ENCODE results near the gene EGLN1. TPM values are rescaled to one million over a fixed set of nuclear protein-coding genes. Genes with fewer than 3 reads are reported as not detected.

EGLN1 gene
- total and polyA plus RNA-seq, 4 donors = 49.7 to 84.7 (median 65.6) TPM

Other genes with a start within 250 kb of the EGLN1 start
- gene GNPAT, start 181.1 kb downstream of the EGLN1 start, total RNA-seq = 10 to 100 TPM; 51.4 to 66.4 TPM
- 10 to 100 TPM; 62.1 to 64.2 TPM for gene GNPAT, start 181.1 kb downstream of the EGLN1 start, polyA plus RNA-seq (ENCODE audit: insufficient read length in 2 of 2)
- 10 to 100 TPM; 13.3 to 26.9 TPM for gene EXOC8, start 84.4 kb downstream of the EGLN1 start, total RNA-seq
- 10 to 100 TPM; 11.5 to 14.5 TPM for gene EXOC8, start 84.4 kb downstream of the EGLN1 start, polyA plus RNA-seq (ENCODE audit: insufficient read length in 2 of 2)
- 10 to 100 TPM; 16.3 to 18.0 TPM for gene SPRTN, start 84.0 kb downstream of the EGLN1 start, total RNA-seq
- 10 to 100 TPM in 1 of 2 donors, 1 to 10 TPM in 1; 9.8 to 14.2 TPM for gene SPRTN, start 84.0 kb downstream of the EGLN1 start, polyA plus RNA-seq (ENCODE audit: insufficient read length in 2 of 2)
- gene TSNAX, start 106.4 kb upstream of the EGLN1 start, total RNA-seq = 10 to 100 TPM; 43.6 to 55.6 TPM
- gene TSNAX, start 106.4 kb upstream of the EGLN1 start, polyA plus RNA-seq (ENCODE audit: insufficient read length in 2 of 2) = 10 to 100 TPM; 32.5 to 37.7 TPM
- 10 to 100 TPM; 18.6 to 22.1 TPM for gene DISC1, start 204.5 kb upstream of the EGLN1 start, total RNA-seq
- gene DISC1, start 204.5 kb upstream of the EGLN1 start, polyA plus RNA-seq (ENCODE audit: insufficient read length in 2 of 2) = 1 to 10 TPM; 8.3 to 8.7 TPM